Measurements from ENCODE around the gene MYOZ3.

The MYOZ3 gene

DNA sequence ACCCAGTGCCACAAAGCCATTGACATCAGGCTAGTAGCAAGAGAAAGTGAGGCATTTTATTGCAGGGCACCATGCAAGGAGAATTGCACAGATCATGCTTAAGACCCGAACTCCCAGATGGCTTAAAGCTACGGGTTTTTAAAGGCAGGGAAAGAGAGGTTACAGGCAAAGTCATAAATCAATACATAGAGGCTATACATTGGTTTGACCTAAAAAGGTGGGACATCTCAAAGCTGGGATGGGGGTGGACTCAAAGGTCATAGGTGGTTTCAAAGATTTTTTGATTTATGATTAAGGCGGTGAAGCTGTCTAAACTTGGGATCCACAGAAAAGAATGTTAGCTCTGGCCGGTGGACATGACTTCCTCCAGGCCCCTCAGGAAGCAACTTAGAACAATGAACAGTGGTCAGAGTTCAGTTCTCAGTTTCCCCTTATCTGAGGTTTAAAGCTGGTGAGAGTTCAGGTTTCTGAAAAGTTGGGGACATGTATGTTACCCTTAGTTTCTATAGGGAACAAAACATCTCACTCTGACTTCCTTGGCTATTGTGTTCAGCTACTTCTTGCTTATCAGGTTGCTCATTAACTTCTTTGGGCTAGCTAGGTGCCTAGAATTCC is 45.8 kb downstream of the MYOZ3 start:
- no peak for DNase-seq

DNA sequence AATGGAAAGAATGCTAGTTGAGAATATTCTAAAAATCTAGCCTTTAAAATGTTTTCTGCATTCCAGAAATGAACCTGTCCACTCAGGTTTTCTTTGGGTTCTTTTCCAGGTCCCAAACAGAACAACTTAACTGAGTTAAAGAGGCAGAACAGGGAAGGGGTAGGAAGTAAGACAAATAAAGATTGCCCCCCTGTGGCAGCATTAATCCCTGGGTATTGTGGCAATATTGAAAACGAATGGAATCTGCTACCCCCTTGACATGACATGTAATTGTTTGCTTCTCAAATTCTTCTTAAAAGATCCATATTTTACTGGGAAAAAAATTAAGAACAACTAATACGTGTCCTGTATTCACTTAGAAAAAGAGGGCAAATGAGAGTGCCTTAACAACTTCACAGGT is 49.1 kb downstream of the MYOZ3 start:
- no peak for DNase-seq

DNA sequence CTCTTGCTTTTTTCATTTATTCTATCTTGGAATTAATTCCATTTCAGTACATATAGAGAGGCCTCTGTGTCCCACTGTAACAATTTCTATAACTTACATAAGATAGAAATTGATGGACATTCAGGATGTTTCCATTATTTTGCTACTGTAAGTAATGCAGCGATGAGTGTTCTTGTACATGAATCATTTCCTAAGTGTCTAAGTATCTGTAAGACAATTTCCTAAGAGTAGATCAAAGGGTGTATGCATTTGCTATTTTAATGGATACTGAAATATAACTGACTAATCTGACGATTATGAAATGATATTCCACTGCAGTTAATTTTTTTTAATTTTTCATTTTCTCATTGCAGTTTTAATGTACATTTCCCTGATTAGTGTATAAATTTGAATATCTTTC is 62.8 kb downstream of the MYOZ3 start:
- no peak for DNase-seq
